Measurements from ENCODE around the gene C16orf87.

The C16orf87 gene

GRCh38 chr16:46756772-46757171, 74.2 kb downstream of the C16orf87 start:
- no peak for DNase-seq (ENCODE audit: low read depth)

- no peak for DNase-seq (ENCODE audit: low read depth)
These were observed 78.0 kb downstream of the C16orf87 start for GRCh38 chr16:46753015-46753414.

- no peak for DNase-seq (ENCODE audit: low read depth)
These were observed 79.6 kb downstream of the C16orf87 start for GRCh38 chr16:46751381-46751780.

- no peak for DNase-seq (ENCODE audit: low read depth)
These were observed 81.9 kb downstream of the C16orf87 start for GRCh38 chr16:46748775-46749705.

GRCh38 chr16:46747777-46748651, 83.0 kb downstream of the C16orf87 start, which contains the start of gene MYLK3:
TSS of gene MYLK3 (minus strand) at chr16:46748344. CDS start at chr16:46748193, 151 bp downstream.
- no peak for DNase-seq (ENCODE audit: low read depth)

- no peak for DNase-seq (ENCODE audit: low read depth)
These were observed 83.9 kb downstream of the C16orf87 start for GRCh38 chr16:46746821-46747776.

All from stimulated activated CD8-positive, alpha-beta memory T cell treated with anti-CD3 and anti-CD28 coated beads, Interleukin-7, amount 100 ng/mL, for 24 hours (primary cell).